HG03571 (cell line): ENCODE results near the gene PIGT.
A peak's percentile ranks its signal among the peaks of the same experiment; 100 is the strongest.
"Not testable (repeated sequence)": the region's sequence is repeated elsewhere in the genome, so short reads cannot be mapped to it uniquely, and the experiment has no call there.

Experiments used
- ATAC-seq: cut with Tn5 transposase; IDR thresholded peaks from one replicate; pipeline ENCODE4 v1.9.1; 2021; ENCODE audit not compliant: unreplicated experiment

The PIGT gene

DNA sequence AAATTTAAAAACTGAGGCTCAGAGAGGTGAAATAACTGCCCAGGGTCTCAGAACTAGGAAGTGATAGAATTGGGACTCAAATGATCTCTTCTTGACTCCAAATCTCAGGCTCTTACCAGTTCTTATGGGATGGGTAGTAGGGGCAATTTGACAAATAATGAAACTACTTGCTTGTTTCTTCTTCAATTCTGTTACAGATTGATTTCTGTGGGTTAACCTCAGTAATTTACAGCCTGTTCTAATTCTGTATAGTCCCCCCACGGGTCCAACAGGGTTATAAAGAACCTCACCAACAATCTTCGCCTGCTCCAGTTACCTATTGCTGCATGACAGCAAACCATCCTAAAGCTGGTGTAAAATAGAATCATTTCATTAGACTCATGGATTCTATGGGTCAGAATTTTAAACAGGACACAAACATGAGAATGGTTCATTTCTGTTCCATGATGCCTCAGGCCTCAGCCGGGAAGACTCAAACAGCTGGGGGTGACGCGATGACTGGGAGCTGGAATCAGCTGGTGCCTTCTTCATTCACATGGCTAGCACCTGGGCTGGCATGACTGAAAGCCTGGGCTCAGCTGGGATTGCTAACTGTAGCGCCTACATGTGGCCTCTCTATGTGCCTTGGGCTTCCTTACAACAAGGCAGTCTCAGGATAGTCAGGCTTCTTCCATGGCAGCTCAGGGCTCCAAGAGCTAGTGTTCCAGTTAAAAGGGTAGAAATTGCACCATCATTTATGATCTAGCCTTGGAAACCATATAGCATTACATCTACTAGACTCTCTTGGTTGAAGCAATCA is 47.0 kb downstream of the PIGT start:
- no peak for ATAC-seq

DNA sequence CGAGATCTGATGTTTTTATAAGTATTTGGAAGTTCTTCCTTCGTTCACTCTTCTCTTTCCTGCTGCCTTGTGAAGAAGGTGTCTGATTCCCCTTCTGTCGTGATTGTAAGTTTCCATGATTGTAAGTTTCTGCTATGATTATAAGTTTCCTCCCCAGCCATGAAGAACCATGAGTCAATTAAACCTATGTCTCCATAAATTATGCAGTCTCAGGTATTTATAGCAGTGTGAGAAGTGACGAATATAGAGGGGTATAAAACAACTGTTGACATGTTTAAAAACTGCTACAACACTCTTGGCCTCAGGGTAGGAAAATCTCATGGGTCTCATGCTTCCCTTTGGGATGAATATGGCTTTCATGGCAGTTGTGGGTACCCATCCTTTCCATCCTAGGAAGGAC is 47.8 kb downstream of the PIGT start:
- ATAC-seq: no peak

DNA sequence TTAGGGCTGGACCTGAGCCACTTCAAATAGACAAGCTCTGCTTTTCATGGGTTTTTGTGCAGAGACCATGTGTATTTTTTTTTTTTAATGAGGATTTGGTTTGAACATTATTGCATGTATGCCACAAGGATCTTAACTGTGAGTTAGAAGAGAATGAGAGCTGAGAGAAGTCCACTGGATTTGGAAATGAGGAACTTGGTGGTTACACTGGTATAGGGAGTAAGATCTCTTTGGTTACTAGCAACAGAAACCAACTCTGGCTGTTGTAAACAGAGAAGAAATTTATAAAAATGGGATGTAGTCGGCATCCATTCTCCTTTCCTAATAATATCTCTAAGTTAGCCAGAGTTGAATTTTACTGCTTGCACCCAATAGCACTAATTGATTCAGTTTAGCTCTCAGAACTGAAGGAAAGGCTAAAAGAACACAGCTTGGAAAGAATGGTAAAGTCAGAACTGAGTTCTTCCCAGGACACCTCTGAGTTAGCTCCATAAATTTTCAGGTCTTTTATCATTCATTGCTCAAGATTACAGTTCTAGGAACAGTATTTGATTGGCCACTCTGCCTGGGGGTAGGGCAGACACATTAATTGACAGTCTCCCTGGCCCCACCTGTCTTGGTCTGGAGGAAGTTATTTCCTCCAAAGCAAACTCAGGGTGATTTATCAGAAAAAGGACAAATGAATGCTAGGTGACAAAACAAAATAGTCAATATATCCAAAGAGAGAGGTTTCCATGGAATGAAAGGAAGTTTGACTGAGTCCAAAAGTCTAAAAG is 49.7 kb downstream of the PIGT start:
- ATAC-seq: no peak

DNA sequence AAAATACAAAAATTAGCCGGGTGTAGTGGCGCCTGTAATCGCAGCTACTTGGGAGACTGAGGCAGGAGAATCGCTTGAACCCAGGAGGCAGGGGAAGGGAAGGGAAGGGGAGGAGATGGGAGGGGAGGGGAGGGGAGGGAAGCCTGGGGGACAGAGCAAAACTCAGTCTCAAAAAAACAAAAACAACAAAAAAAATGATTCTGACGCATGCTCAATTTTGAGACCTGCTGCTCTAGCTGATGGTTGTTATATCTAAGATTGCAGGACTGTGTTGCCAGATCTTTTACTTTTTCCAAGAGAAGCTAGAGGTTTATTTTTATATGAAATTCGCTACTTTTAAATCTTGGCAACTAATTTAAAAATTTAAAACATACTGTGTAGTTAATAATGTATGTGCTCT is 51.2 kb downstream of the PIGT start:
- ATAC-seq: no peak

DNA sequence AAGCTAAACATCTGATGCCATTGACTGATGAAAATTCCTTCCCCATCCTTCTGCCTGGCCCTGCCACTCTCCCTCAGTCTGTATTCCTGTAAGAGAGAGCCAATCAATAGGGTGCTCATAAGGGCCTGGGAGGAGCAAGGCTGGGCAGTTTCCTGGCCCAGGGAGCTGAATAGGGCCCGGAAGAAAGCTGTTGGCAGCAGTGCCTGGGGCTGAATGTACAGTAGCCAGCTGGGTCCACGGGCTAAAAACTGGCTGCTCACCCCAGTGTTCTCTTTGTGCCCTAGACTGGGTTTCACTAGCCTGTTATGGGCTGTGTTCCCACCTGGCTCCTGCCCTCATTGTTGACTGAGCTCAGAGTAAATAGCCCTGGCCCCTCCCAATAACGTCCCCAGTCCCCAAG is 51.9 kb downstream of the PIGT start:
- no peak for ATAC-seq

DNA sequence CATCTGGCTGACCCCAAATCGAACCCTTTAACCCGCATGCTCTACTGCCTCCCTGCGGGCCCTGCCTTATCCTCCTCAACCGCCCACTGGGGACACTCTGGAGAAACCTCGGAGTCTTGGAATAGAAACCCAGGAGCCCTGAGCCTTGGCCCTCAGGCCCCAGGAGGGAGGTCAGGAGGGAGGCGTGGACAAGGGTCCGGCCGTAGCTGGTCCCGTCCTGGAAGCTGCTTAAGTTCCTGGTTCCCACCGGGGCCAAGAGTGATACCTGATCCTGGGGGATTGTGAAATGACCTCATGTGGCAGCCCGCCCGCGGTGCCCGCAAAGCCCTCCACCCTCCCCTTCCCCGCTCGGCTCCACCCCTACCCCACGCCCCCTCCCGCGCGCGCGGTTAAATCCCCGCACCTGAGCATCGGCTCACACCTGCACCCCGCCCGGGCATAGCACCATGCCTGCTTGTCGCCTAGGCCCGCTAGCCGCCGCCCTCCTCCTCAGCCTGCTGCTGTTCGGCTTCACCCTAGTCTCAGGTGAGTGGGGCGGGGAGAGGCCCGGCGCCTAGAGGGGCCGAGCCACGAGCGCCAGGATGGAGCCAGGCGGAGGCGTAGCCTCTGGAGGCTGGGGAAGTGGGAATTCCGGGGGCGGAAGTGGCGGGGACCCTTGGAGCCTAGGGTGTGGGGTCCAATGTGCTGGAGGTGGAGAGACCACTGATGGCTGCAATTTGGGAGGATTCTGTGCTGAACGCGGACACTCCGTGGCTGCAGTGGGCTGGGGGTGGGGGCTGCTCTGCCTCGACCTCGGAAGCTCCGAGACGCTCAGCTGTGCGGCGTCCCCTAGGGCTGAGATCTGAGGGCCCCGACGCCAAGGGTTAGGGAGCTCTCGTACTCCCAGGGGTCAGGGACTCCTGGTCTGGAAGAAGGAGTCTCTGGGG is 53.7 kb downstream of the PIGT start, which contains the start of gene WFDC2:
Gene WFDC2, plus strand, starts transcription at position 418 of the 926 bp plus-strand sequence. Its CDS starts 29 bp downstream, at position 447.
- ATAC-seq: no peak

DNA sequence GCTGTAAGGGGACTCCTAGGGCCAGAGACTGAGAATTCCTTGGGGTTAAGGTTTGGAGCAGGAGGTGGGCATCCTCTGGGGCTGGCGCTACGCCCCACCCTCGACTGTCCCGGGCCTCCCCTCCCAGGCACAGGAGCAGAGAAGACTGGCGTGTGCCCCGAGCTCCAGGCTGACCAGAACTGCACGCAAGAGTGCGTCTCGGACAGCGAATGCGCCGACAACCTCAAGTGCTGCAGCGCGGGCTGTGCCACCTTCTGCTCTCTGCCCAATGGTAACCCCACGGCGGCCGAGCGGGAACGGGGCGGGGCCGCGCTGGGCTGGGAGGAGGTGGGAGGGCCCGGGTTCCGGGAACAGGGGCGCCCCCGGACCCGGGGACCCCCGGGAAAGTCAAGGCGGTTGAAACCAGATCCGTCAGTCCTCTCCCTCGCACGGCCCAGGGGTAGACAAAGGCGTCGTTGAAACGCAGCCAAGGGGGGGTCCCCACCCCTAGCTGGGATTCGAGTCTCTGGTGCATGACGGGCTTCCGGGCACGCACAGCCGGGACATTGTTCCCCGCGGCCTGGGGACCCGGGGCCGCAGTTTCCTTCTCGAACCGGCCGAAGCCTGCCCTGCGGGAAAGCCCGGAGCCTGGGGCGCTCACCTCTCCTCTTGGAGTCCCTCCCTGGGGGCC is 54.5 kb downstream of the PIGT start:
- ATAC-seq: peak; percentile 60

DNA sequence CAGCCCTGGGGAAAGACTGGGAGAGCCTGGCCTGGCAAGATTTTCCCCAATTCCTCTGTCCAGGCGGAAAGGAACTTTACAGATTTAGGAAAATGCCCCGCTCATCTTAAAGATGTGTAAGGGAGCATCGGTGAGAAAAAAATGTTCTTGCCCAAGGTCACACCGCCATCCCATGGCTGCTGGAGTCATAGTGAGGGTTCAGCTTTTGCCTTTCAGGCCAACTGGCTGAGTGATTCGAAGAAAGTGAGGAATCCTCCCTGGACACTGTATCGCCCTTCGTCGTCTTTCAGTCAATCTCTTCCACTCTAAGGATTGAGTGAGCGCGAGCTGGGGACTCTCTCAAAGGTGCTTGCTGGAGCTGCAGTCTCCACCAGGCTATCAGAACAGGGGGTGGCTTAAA is 55.0 kb downstream of the PIGT start:
- peak; percentile 13 for ATAC-seq

DNA sequence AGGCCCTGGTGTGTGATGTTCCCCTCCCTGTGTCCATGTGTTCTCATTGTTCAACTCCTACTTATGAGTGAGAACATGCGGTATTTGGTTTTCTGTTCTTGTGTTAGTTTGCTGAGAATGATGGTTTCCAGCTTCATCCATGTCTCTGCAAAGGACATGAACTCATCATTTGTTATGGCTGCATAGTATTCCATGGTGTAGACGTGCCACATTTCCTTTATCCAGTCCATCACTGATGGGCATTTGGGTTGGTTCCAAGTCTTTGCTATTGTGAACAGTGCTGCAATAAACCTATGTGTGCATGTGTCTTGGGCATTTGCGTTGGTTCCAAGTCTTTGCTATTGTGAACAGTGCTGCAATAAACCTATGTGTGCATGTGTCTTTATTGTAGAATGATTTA is 56.3 kb downstream of the PIGT start:
- ATAC-seq: not testable (repeated sequence)
